HepG2 (cell line): ENCODE results near the gene SCAPER. TPM values are rescaled to one million over a fixed set of nuclear protein-coding genes. Genes with fewer than 3 reads are reported as not detected.

ENCODE experiments used
- ATAC-seq: fragments of 200-7000 bp; cut with Tn5 transposase; 3 replicates; pipeline ENCODE4 v1.9.1; 2020; ENCODE audit warnings: mild to moderate bottlenecking, moderate library complexity
- BruUV-seq: library from RNA; stranded (reverse); fragments of 400-500 nt; replicated peaks from 2 replicates; lab custom pipeline; 2021; lab: Mats Ljungman, UMichigan
- CTCF ChIA-PET: fragments of 300-600 bp; formaldehyde crosslinking; extraction: SDS; loops from one replicate; lab custom pipeline; 2021; ENCODE audit warnings: low total read pairs, inconsistent platforms, low intra/inter-chr PET ratio; lab: Yijun Ruan, JAX
- POLR2A ChIA-PET: fragments of 350-600 bp; sonication (Branson Sonifier 250); formaldehyde crosslinking; loops from one replicate; lab custom pipeline; 2020; ENCODE audit warnings: antibody characterized with exemption, inconsistent platforms; lab: Yijun Ruan, JAX
- DNase-seq: peaks from one replicate; pipeline ENCODE4 v3.0.0-alpha.2; 2015; ENCODE audit warnings: low spot score
- FAIRE-seq: peaks from 3 replicates; lab custom pipeline; 2011; peaks lifted over from hg19 to GRCh38; lab: Jason Lieb, UNC
- H2AFZ ChIP-seq: one replicate; pipeline ENCODE4 v1.6.1; 2011; ENCODE audit warnings: low read length, inconsistent platforms
- H3K27ac ChIP-seq: fragments of 300-600 bp; 3 replicates; pipeline ENCODE4 v1.8.0; 2011; ENCODE audit warnings: mixed run types, mild to moderate bottlenecking, mixed read lengths, low read length, inconsistent platforms; ENCODE audit not compliant: insufficient read depth; ENCODE audit errors: extremely low read length
- H3K27me3 ChIP-seq, 2 experiments: fragments of 200-600 bp in 1 of 2; 2 replicates in 1 of 2; 3 replicates in 1 of 2; pipeline versions ENCODE4 v1.6.0 to v1.8.0; 2011; ENCODE audit warnings: low read length in 2 of 2, mild to moderate bottlenecking in 2 of 2, moderate library complexity in 2 of 2, inconsistent platforms in 1 of 2; ENCODE audit not compliant: insufficient read depth in 2 of 2, control insufficient read depth in 1 of 2
- H3K36me3 ChIP-seq, 2 experiments: fragments of 200-600 bp in 1 of 2; replicated peaks in 1 of 2; 2 replicates in 1 of 2; 3 replicates in 1 of 2; pipeline versions ENCODE4 v1.5.1 to v1.8.0; 2011; ENCODE audit warnings: low read length in 2 of 2, inconsistent platforms in 1 of 2; ENCODE audit not compliant: insufficient read depth in 2 of 2, control insufficient read depth in 1 of 2
- H3K4me1 ChIP-seq: 2 replicates; pipeline ENCODE4 v1.5.1; 2012; ENCODE audit warnings: low read length, inconsistent platforms; ENCODE audit not compliant: insufficient read depth
- H3K4me2 ChIP-seq: 2 replicates; pipeline ENCODE4 v1.6.0; 2011; ENCODE audit warnings: low read depth, low read length, inconsistent platforms
- H3K4me3 ChIP-seq, 3 experiments: fragments of 200-600 bp in 1 of 3; sonication (generic), shearing (Covaris generic) in 1 of 3; replicated peaks in 1 of 3; 2 replicates each; pipeline ENCODE4 v1.5.1; 2011 to 2016; ENCODE audit warnings: low read length in 3 of 3, inconsistent platforms in 2 of 3, low read depth in 2 of 3, mild to moderate bottlenecking in 2 of 3, control low read depth in 1 of 3, mixed read lengths in 1 of 3; ENCODE audit not compliant: insufficient read depth in 1 of 3
- H3K79me2 ChIP-seq: one replicate; pipeline ENCODE4 v1.6.1; 2011; ENCODE audit warnings: low read length, inconsistent platforms; ENCODE audit not compliant: insufficient read depth
- H3K9ac ChIP-seq: 2 replicates; pipeline ENCODE4 v1.6.0; 2011; ENCODE audit warnings: mild to moderate bottlenecking, low read depth, low read length, inconsistent platforms; ENCODE audit not compliant: insufficient read depth
- H3K9me3 ChIP-seq: 2 replicates; pipeline ENCODE4 v1.5.1; 2012; ENCODE audit warnings: mild to moderate bottlenecking, low read length
- H4K20me1 ChIP-seq: 2 replicates; pipeline ENCODE4 v1.6.0; 2011; ENCODE audit warnings: inconsistent platforms, mild to moderate bottlenecking, low read length, moderate library complexity; ENCODE audit not compliant: insufficient read depth
- ADNP ChIP-seq: sonication (generic); formaldehyde crosslinking; IDR thresholded peaks from 2 replicates; pipeline ENCODE4 v1.4.0; 2020; ENCODE audit warnings: missing genetic modification reagents
- BCL6 ChIP-seq: IDR thresholded peaks from 2 replicates; pipeline ENCODE4 v1.6.1; 2016; ENCODE audit warnings: missing genetic modification reagents, missing compliant biosample characterization
- CEBPB ChIP-seq: IDR thresholded peaks from 2 replicates; pipeline ENCODE4 v1.6.1; 2011; ENCODE audit warnings: low read depth, low read length, improper control_type of control experiment, borderline replicate concordance
- ESRRA ChIP-seq: sonication (generic); formaldehyde crosslinking; IDR thresholded peaks from 2 replicates; pipeline ENCODE4 v1.5.1; 2020; ENCODE audit warnings: mild to moderate bottlenecking, low read depth, missing genetic modification reagents
- KAT7 ChIP-seq: IDR thresholded peaks from 2 replicates; pipeline ENCODE4 v1.6.1; 2018; ENCODE audit warnings: borderline replicate concordance, missing compliant biosample characterization
- NKX3-1 ChIP-seq: sonication (generic); formaldehyde crosslinking; IDR thresholded peaks from 2 replicates; pipeline ENCODE4 v1.5.0; 2020; ENCODE audit warnings: missing genetic modification reagents
- NR2C2 ChIP-seq: sonication (generic); formaldehyde crosslinking; IDR thresholded peaks from 2 replicates; pipeline ENCODE4 v1.4.0; 2020; ENCODE audit warnings: missing genetic modification reagents, mild to moderate bottlenecking, moderate library complexity, borderline replicate concordance
- SOX5 ChIP-seq: IDR thresholded peaks from 2 replicates; pipeline ENCODE4 v1.6.1; 2016; ENCODE audit warnings: borderline replicate concordance
- ZNF652 ChIP-seq: IDR thresholded peaks from 2 replicates; pipeline ENCODE4 v1.6.1; 2016; ENCODE audit warnings: low read depth, borderline replicate concordance
- ZNF780A ChIP-seq: sonication (generic); formaldehyde crosslinking; IDR thresholded peaks from 2 replicates; pipeline ENCODE4 v1.8.0; 2022; ENCODE audit warnings: mild to moderate bottlenecking, missing genetic modification reagents, moderate library complexity
- WGBS: methylation state at CpG from one replicate; pipeline ENCODE4 v1.1.6; 2017; ENCODE audit warnings: low lambda C conversion rate; 5-methylcytosine and 5-hydroxymethylcytosine counted together
- in situ Hi-C: cut with HindIII; loops from 2 replicates; pipeline ENCODE4 v1.10.0; 2017; ENCODE audit warnings: low pct_unique_long_range_greater_than_20kb; ENCODE audit not compliant: extremely low pct_ligation_motif_present
- intact Hi-C: fragments of 100-400 bp; cut with micrococcal nuclease; formaldehyde crosslinking; loops from one replicate; pipeline ENCODE4 v1.10.0; 2022; ENCODE audit not compliant: unreplicated experiment
- polyA plus RNA-seq, 8 experiments: library from polyadenylated mRNA; depleted of rRNA in 3 of 8; stranded (reverse) in 7 of 8; unstranded in 1 of 8; fragments of >200 nt; fragmentation: Illumina TruSeq in 4 of 8; extraction: Trizol in 4 of 8; gene quantifications; 2 replicates each; pipeline versions ENCODE4 v1.2.1 to v1.2.3, GENCODE V29; 2011 to 2016; ENCODE audit warnings: low read depth in 4 of 8, missing spikeins in 1 of 8, mixed read lengths in 1 of 8; ENCODE audit not compliant: insufficient read depth in 1 of 8
- total RNA-seq, 5 experiments: library from RNA; depleted of rRNA; stranded (reverse); fragments of >200 nt; fragmentation: Illumina TruSeq; extraction: Trizol; gene quantifications; 2 replicates each; pipeline ENCODE4 v1.2.3, GENCODE V29; 2016; ENCODE audit warnings: low read depth in 1 of 5
- TF ChIP-seq, protein P1 (sequence below), 2 experiments: fragments of 450-650 bp in 1 of 2; sonication (generic) in 1 of 2; formaldehyde crosslinking in 1 of 2; IDR thresholded peaks; 2 replicates each; pipeline versions ENCODE4 v1.6.1 to v1.8.0; 2016 to 2022; ENCODE audit warnings: antibody characterized with exemption in 1 of 2, mild to moderate bottlenecking in 1 of 2, missing genetic modification reagents in 1 of 2
- TF ChIP-seq, protein P2 (sequence below): sonication (generic); formaldehyde crosslinking; IDR thresholded peaks from 2 replicates; pipeline ENCODE4 v1.5.1; 2020; ENCODE audit warnings: mild to moderate bottlenecking, missing genetic modification reagents, borderline replicate concordance
- TF ChIP-seq, protein P3 (sequence below): IDR thresholded peaks from 2 replicates; pipeline ENCODE4 v1.6.1; 2018; ENCODE audit warnings: missing genetic modification reagents

The SCAPER gene
- total and polyA plus RNA-seq, 2 of the 13 experiments (the other 11 are each of a cell fraction or from before 2014, with no cell fraction given), result 4.3 to 10.5 TPM

DNA sequence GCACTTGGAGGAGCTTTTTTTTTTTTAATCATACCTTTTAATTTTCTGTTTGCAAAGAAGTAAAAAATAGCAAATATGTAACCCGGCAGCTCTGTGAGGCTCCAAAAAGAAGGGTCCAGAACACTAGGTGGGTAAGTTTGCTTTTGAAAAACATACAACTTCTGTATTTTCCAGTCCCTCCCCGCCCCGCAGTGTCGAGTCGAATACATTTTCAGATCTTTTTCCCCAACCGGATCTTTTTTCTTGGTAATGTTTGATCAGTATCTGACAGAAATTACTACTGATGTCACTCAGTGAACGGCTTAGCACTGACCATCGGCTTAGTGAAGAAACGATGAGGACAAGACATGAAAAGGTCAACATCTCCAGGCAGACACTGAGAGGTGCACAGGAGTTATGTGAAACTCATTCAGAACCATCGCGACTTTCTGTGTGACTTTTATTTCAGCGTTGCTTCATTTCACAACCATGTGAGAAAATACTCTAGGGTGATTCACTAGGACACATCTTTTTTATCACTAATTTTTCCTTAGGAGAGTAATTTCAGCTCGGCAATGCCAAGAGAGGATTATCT, 557.6 kb downstream of the SCAPER start:
- Histone ChIP-seq H3K36me3 (peaks cover 0 to 5% of the 10 kb centered on the region in 2 experiments; a peak in 1 of 5 replicates), H3K4me2 (no peak overlapping the region), H3K4me1 (peaks cover 14% of the 10 kb centered on the region), H2AFZ (no peak overlapping the region), H3K4me3 (no peak overlapping the region), H3K79me2 (no peaks in the 10 kb centered on the region), H3K27ac (no peak overlapping the region), H3K27me3 (no peaks in the 10 kb centered on the region), H4K20me1 (no peaks in the 10 kb centered on the region), H3K9me3 (no peaks in the 10 kb centered on the region), H3K9ac (no peak overlapping the region)
- intact Hi-C loops, result no loop called here
- ChIA-PET POLR2A (no interaction called here), CTCF (no interaction called here)
- DNase-seq, result no peak
- BruUV-seq, result TSS peak; percentile 26
- 94% methylated on average over 13 of the region's 13 CpGs for WGBS
- in situ Hi-C loops, result no loop called here
- ATAC-seq, result no peak
- FAIRE-seq, result no peak
- TF ChIP-seq ESRRA (CRISPR knock-in tag) (no peak), NR2C2 (CRISPR knock-in tag) (no peak), CEBPB (no peak), ZNF780A (CRISPR knock-in tag) (no peak), KAT7 (CRISPR knock-in tag) (no peak), ZNF652 (CRISPR knock-in tag) (no peak), BCL6 (CRISPR knock-in tag) (no peak), SOX5 (CRISPR knock-in tag) (no peak), NKX3-1 (CRISPR knock-in tag) (no peak), ADNP (CRISPR knock-in tag) (no peak)
- TF ChIP-seq, protein P1, sequence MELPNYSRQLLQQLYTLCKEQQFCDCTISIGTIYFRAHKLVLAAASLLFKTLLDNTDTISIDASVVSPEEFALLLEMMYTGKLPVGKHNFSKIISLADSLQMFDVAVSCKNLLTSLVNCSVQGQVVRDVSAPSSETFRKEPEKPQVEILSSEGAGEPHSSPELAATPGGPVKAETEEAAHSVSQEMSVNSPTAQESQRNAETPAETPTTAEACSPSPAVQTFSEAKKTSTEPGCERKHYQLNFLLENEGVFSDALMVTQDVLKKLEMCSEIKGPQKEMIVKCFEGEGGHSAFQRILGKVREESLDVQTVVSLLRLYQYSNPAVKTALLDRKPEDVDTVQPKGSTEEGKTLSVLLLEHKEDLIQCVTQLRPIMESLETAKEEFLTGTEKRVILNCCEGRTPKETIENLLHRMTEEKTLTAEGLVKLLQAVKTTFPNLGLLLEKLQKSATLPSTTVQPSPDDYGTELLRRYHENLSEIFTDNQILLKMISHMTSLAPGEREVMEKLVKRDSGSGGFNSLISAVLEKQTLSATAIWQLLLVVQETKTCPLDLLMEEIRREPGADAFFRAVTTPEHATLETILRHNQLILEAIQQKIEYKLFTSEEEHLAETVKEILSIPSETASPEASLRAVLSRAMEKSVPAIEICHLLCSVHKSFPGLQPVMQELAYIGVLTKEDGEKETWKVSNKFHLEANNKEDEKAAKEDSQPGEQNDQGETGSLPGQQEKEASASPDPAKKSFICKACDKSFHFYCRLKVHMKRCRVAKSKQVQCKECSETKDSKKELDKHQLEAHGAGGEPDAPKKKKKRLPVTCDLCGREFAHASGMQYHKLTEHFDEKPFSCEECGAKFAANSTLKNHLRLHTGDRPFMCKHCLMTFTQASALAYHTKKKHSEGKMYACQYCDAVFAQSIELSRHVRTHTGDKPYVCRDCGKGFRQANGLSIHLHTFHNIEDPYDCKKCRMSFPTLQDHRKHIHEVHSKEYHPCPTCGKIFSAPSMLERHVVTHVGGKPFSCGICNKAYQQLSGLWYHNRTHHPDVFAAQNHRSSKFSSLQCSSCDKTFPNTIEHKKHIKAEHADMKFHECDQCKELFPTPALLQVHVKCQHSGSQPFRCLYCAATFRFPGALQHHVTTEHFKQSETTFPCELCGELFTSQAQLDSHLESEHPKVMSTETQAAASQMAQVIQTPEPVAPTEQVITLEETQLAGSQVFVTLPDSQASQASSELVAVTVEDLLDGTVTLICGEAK (IDR thresholded peaks at IDR 0.05), result no peak
- TF ChIP-seq, protein P1 (CRISPR knock-in tag; IDR thresholded peaks at IDR 0.05), result no peak
- TF ChIP-seq, protein P2, sequence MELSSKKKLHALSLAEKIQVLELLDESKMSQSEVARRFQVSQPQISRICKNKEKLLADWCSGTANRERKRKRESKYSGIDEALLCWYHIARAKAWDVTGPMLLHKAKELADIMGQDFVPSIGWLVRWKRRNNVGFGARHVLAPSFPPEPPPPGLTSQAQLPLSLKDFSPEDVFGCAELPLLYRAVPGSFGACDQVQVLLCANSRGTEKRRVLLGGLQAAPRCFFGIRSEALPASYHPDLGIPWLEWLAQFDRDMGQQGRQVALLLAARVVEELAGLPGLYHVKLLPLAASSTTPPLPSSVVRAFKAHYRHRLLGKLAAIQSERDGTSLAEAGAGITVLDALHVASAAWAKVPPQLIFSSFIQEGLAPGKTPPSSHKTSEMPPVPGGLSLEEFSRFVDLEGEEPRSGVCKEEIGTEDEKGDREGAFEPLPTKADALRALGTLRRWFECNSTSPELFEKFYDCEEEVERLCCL (CRISPR knock-in tag), result no peak
- TF ChIP-seq, protein P3, sequence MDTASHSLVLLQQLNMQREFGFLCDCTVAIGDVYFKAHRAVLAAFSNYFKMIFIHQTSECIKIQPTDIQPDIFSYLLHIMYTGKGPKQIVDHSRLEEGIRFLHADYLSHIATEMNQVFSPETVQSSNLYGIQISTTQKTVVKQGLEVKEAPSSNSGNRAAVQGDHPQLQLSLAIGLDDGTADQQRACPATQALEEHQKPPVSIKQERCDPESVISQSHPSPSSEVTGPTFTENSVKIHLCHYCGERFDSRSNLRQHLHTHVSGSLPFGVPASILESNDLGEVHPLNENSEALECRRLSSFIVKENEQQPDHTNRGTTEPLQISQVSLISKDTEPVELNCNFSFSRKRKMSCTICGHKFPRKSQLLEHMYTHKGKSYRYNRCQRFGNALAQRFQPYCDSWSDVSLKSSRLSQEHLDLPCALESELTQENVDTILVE (CRISPR knock-in tag), result no peak
